HEK293 (cell line): Measurements from ENCODE around the gene CDCA8.

Experiments used
- SP2 ChIP-seq: fragments of 450-650 bp; formaldehyde crosslinking; IDR thresholded peaks from 2 replicates; pipeline ENCODE4 v1.5.1; 2016; ENCODE audit warnings: missing biosample characterization, missing genetic modification characterization
- YY1 ChIP-seq: fragments of 450-650 bp; formaldehyde crosslinking; IDR thresholded peaks from 2 replicates; pipeline ENCODE4 v1.5.1; 2018; ENCODE audit warnings: missing biosample characterization, missing genetic modification characterization
- ZBTB8A ChIP-seq: fragments of 450-650 bp; formaldehyde crosslinking; IDR thresholded peaks from 2 replicates; pipeline ENCODE4 v1.5.1; 2016; ENCODE audit warnings: missing biosample characterization, missing genetic modification characterization
- ZEB2 ChIP-seq: fragments of 450-650 bp; formaldehyde crosslinking; IDR thresholded peaks from 2 replicates; pipeline ENCODE4 v1.5.1; 2016; ENCODE audit warnings: missing biosample characterization, missing genetic modification characterization
- ZNF121 ChIP-seq: fragments of 450-650 bp; formaldehyde crosslinking; IDR thresholded peaks from 2 replicates; pipeline ENCODE4 v1.5.1; 2016; ENCODE audit warnings: missing biosample characterization, missing genetic modification characterization
- ZNF221 ChIP-seq: fragments of 450-650 bp; formaldehyde crosslinking; IDR thresholded peaks from 2 replicates; pipeline ENCODE4 v1.5.1; 2017; ENCODE audit warnings: missing biosample characterization, missing genetic modification characterization, borderline replicate concordance
- ZNF677 ChIP-seq: fragments of 450-650 bp; IDR thresholded peaks from 2 replicates; pipeline ENCODE4 v1.5.0; 2018; ENCODE audit warnings: missing biosample characterization, mild to moderate bottlenecking, missing genetic modification characterization, moderate library complexity
- TF ChIP-seq, protein P1 (sequence below): fragments of 450-650 bp; formaldehyde crosslinking; IDR thresholded peaks from 2 replicates; pipeline ENCODE4 v1.5.1; 2016; ENCODE audit warnings: missing biosample characterization, missing genetic modification characterization
- TF ChIP-seq, protein P2 (sequence below): fragments of 450-650 bp; formaldehyde crosslinking; IDR thresholded peaks from 2 replicates; pipeline ENCODE4 v1.5.1; 2016; ENCODE audit warnings: missing biosample characterization, missing genetic modification characterization
- TF ChIP-seq, protein P3 (sequence below): fragments of 450-650 bp; formaldehyde crosslinking; IDR thresholded peaks from 2 replicates; pipeline ENCODE4 v1.5.1; 2016; ENCODE audit warnings: missing biosample characterization, missing genetic modification characterization

DNA sequence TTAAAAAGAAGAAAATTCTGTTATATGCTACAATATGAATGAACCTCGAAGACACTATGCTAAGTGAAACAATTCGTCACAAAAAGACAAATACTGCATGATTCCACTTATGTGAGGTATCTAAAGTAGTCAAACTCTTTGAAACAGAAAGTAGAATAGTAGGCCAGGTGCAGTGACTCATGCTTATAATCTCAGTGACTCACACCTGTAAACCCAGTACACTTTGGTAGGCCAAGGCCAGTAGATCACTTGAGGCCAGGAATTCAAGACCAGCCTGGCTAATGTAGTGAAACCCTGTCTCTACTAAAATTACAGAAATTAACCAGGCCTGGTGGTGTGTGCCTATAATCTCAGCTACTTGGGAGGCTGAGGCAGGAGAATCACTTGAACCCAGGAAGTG, 46.9 kb downstream of the CDCA8 start:
- TF ChIP-seq, protein P1, sequence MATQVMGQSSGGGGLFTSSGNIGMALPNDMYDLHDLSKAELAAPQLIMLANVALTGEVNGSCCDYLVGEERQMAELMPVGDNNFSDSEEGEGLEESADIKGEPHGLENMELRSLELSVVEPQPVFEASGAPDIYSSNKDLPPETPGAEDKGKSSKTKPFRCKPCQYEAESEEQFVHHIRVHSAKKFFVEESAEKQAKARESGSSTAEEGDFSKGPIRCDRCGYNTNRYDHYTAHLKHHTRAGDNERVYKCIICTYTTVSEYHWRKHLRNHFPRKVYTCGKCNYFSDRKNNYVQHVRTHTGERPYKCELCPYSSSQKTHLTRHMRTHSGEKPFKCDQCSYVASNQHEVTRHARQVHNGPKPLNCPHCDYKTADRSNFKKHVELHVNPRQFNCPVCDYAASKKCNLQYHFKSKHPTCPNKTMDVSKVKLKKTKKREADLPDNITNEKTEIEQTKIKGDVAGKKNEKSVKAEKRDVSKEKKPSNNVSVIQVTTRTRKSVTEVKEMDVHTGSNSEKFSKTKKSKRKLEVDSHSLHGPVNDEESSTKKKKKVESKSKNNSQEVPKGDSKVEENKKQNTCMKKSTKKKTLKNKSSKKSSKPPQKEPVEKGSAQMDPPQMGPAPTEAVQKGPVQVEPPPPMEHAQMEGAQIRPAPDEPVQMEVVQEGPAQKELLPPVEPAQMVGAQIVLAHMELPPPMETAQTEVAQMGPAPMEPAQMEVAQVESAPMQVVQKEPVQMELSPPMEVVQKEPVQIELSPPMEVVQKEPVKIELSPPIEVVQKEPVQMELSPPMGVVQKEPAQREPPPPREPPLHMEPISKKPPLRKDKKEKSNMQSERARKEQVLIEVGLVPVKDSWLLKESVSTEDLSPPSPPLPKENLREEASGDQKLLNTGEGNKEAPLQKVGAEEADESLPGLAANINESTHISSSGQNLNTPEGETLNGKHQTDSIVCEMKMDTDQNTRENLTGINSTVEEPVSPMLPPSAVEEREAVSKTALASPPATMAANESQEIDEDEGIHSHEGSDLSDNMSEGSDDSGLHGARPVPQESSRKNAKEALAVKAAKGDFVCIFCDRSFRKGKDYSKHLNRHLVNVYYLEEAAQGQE (tag by site-specific recombination), result no peak
- TF ChIP-seq, protein P2, sequence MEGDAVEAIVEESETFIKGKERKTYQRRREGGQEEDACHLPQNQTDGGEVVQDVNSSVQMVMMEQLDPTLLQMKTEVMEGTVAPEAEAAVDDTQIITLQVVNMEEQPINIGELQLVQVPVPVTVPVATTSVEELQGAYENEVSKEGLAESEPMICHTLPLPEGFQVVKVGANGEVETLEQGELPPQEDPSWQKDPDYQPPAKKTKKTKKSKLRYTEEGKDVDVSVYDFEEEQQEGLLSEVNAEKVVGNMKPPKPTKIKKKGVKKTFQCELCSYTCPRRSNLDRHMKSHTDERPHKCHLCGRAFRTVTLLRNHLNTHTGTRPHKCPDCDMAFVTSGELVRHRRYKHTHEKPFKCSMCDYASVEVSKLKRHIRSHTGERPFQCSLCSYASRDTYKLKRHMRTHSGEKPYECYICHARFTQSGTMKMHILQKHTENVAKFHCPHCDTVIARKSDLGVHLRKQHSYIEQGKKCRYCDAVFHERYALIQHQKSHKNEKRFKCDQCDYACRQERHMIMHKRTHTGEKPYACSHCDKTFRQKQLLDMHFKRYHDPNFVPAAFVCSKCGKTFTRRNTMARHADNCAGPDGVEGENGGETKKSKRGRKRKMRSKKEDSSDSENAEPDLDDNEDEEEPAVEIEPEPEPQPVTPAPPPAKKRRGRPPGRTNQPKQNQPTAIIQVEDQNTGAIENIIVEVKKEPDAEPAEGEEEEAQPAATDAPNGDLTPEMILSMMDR (tag by site-specific recombination), result no peak
- TF ChIP-seq ZEB2 (tag by site-specific recombination) (no peak), ZNF221 (no peak), YY1 (tag by site-specific recombination) (no peak), ZBTB8A (tag by site-specific recombination) (no peak), ZNF121 (tag by site-specific recombination) (no peak), SP2 (tag by site-specific recombination) (no peak), ZNF677 (tag by site-specific recombination) (no peak)
- TF ChIP-seq, protein P3, sequence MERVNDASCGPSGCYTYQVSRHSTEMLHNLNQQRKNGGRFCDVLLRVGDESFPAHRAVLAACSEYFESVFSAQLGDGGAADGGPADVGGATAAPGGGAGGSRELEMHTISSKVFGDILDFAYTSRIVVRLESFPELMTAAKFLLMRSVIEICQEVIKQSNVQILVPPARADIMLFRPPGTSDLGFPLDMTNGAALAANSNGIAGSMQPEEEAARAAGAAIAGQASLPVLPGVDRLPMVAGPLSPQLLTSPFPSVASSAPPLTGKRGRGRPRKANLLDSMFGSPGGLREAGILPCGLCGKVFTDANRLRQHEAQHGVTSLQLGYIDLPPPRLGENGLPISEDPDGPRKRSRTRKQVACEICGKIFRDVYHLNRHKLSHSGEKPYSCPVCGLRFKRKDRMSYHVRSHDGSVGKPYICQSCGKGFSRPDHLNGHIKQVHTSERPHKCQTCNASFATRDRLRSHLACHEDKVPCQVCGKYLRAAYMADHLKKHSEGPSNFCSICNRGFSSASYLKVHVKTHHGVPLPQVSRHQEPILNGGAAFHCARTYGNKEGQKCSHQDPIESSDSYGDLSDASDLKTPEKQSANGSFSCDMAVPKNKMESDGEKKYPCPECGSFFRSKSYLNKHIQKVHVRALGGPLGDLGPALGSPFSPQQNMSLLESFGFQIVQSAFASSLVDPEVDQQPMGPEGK (tag by site-specific recombination), result no peak
